DND-41 (cell line): Measurements from ENCODE around the gene GALK1.

Source experiments
- EZH2 ChIP-seq: IDR thresholded peaks from 3 replicates; pipeline ENCODE4 v1.6.1; 2012; ENCODE audit warnings: borderline replicate concordance, low read depth, mild to moderate bottlenecking, moderate library complexity, low read length, inconsistent platforms; ENCODE audit not compliant: severe bottlenecking
- TF ChIP-seq, protein P1 (sequence below): IDR thresholded peaks from 2 replicates; pipeline ENCODE4 v1.5.1; 2012; ENCODE audit warnings: borderline replicate concordance, low read length, moderate library complexity, mild to moderate bottlenecking; ENCODE audit not compliant: poor library complexity, severe bottlenecking; ENCODE audit errors: extremely low read depth

DNA sequence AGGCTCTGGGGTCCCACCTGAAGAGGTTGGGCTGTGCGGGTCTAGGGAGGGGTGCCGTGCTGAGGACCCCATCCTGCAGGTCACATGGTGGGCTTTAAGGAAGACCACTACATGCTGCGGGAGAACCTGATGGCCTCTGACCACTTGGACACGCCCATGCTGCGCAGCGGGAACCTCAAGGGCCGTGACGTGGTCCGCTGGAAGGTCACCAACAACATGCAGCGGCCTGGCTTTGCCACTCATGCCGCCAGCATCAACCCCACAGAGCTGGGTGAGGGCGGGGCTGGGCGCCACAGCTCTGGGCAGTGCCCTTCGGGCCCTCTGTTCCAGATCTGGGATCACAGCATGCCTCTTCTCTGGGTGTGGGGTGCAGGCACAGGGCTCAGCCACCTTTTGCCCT is 25.2 kb downstream of the GALK1 start:
- TF ChIP-seq, protein P1, sequence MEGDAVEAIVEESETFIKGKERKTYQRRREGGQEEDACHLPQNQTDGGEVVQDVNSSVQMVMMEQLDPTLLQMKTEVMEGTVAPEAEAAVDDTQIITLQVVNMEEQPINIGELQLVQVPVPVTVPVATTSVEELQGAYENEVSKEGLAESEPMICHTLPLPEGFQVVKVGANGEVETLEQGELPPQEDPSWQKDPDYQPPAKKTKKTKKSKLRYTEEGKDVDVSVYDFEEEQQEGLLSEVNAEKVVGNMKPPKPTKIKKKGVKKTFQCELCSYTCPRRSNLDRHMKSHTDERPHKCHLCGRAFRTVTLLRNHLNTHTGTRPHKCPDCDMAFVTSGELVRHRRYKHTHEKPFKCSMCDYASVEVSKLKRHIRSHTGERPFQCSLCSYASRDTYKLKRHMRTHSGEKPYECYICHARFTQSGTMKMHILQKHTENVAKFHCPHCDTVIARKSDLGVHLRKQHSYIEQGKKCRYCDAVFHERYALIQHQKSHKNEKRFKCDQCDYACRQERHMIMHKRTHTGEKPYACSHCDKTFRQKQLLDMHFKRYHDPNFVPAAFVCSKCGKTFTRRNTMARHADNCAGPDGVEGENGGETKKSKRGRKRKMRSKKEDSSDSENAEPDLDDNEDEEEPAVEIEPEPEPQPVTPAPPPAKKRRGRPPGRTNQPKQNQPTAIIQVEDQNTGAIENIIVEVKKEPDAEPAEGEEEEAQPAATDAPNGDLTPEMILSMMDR: no peak
- TF ChIP-seq EZH2: no peak
